CD4-positive, alpha-beta T cell treated with Interleukin-21 for 1 hour (primary cell): ENCODE results near the gene XAGE1A.
"Not testable (repeated sequence)": the region's sequence is repeated elsewhere in the genome, so short reads cannot be mapped to it uniquely, and the experiment has no call there.

Source experiments
- DNase-seq: peaks from one replicate; pipeline ENCODE4 v3.0.0-alpha.2; 2020

Gene XAGE1A, protein sequence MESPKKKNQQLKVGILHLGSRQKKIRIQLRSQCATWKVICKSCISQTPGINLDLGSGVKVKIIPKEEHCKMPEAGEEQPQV

DNA sequence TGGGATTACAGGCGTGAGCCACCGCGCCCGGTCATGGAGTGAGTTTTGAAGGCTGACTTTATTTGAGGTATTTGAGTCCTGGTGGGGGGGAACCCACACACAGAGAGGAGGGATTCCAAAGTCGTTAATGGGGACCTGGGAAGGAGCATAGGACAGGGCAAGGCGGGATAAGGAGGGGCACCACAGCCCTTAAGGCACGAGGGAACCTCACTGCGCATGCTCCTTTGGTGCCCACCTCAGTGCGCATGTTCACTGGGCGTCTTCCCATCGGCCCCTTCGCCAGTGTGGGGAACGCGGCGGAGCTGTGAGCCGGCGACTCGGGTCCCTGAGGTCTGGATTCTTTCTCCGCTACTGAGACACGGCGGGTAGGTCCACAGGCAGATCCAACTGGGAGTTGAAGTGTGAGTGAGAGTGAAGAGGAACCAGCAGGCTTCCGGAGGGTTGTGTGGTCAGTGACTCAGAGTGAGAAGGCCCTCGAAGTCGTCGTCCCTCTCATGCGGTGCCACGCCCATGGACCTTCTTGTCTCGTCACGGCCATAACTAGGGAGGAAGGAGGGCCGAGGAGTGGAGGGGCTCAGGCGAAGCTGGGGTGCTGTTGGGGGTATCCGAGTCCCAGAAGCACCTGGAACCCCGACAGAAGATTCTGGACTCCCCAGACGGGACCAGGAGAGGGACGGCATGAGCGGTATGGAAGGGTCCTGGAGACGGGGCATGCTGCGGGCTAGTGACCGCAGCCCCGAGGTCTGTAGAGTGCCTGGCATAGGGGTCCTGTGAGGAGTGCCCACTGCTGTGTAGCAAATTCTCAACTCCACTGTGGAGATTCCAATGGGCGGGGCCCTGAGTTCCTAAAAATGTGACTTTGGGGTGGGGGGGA, at the start of gene XAGE1A:
XAGE1A (plus strand) TSS at position 264 of the 874 bp plus-strand sequence. CDS start 1,554 bp downstream, outside the sequence.
- DNase-seq: not testable (repeated sequence)

DNA sequence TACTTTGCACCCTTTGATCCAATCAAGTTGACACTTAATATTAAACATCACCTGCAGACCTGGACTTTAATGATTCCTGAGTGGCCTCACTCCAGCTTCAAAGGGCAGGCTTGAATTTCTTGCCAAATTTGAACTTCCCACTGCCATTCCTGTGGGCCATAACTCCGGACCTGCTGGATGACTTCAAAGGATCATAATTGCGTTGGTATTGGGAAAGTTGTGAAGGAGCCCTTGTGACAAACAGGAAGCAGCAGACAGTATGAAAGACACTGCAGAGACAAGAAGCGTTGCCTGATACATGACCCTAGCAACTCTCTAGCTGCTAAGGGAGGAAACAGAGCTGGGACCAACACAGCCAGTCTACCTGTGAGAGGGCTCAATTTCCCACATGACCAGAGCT, 43.6 kb upstream of the XAGE1A start:
- DNase-seq: not testable (repeated sequence)

DNA sequence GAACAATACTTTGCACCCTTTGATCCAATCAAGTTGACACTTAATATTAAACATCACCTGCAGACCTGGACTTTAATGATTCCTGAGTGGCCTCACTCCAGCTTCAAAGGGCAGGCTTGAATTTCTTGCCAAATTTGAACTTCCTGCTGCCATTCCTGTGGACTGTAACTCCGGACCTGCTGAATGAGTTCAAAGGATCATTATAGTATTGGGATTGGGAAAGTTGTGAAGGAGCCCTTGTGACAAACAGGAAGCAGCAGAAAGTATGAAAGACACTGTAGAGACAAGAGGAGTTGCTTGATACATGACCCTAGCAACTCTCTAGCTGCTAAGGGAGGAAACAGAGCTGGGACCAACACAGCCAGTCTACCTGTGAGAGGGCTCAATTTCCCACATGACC, 24.3 kb upstream of the XAGE1A start:
- not testable (repeated sequence) for DNase-seq

DNA sequence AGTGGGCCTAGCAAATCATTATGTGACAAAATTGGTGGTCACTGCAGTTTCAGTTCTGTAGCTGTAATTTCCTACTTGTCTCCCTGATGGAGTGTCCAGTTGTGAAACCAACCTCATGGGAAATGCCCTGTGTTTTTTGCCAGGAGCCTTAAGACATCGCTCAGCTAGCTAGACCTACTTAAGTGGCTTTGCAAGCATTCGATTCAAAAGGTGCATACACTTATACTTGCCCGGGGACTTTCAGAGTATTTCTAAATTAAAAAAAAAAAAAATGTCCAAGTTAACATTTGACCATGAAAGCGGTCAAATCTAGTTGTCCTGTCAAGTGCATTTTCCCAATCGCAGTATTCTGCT, 788 bp downstream of the XAGE1A start:
- DNase-seq: not testable (repeated sequence)

DNA sequence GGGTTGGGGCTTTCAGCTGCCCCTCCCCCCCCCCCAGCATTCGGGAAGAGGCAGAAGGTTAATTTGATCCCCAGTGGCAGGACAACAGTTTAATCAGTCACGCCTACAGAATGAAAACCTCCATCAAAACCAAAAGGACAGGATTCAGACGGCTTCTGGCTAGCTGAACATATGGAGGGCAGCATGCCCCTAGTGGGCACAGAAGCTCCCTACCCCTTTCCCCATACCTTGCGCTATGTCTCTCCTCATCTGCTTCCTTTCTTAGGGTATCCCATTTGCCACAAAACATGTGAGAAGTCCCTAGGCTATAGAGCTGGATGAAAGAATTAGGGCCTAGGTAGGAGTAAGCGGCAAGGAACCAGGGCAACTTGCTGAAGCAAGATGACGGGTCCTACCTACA, 5.8 kb downstream of the XAGE1A start:
- not testable (repeated sequence) for DNase-seq

DNA sequence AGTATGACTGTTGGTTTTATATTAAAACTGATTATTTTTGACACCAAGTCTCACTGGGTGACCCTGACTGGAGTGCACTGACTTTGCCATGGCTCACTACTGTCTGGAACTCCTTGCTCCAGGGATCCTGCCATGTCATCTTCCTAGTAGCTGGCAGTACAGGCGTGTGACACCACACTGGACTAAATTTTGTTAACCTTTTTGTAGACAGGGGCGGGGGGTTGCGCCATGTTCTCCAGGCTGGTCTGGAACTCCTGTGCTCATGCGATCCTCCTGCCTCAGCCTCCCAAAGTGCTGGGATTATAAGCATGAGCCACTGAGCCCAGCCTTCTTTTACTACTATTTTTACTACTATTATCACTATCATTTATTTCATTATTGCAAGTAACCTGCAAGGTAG, 8.9 kb downstream of the XAGE1A start:
- DNase-seq: no peak

DNA sequence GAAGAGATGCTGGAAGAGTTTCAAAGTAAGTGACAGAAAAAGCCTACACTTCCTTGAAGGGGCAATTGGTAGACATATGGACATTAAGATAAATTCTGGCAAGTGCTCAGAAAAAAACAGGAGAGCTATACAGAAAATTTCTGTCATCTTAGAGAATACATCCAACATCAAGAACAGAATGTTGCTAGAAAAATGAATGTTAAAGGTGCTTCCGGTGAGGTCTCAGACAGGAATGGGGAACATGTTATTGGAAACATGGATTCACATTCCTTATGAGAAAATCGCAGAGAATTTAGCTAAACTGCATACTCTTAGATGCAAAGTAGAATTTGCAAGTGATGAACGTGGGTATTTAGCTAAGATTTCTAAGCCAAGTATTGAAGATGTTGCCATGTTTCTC, 11.7 kb downstream of the XAGE1A start:
- no peak for DNase-seq

DNA sequence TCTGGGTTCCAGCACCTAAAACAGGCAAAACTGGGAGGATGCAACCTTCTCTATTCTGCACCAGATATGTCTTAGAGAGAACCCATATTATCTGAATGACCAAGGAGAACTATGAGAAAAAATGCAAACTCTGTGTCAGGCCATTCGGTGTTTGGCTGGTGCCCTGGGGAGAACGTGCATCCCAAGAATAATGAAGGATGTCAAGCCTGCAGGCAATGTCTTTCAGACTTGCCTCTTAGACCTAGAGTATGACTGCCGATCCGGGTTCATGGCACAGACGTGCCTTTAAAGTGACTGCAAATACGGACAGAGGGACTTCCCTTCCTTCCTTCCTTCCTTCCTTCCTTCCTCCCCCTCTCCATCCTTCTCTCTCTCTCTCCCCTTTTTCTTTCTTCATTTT, 14.3 kb downstream of the XAGE1A start:
- DNase-seq: no peak

DNA sequence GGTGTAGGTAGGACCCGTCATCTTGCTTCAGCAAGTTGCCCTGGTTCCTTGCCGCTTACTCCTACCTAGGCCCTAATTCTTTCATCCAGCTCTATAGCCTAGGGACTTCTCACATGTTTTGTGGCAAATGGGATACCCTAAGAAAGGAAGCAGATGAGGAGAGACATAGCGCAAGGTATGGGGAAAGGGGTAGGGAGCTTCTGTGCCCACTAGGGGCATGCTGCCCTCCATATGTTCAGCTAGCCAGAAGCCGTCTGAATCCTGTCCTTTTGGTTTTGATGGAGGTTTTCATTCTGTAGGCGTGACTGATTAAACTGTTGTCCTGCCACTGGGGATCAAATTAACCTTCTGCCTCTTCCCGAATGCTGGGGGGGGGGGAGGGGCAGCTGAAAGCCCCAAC, 15.5 kb downstream of the XAGE1A start:
- not testable (repeated sequence) for DNase-seq

DNA sequence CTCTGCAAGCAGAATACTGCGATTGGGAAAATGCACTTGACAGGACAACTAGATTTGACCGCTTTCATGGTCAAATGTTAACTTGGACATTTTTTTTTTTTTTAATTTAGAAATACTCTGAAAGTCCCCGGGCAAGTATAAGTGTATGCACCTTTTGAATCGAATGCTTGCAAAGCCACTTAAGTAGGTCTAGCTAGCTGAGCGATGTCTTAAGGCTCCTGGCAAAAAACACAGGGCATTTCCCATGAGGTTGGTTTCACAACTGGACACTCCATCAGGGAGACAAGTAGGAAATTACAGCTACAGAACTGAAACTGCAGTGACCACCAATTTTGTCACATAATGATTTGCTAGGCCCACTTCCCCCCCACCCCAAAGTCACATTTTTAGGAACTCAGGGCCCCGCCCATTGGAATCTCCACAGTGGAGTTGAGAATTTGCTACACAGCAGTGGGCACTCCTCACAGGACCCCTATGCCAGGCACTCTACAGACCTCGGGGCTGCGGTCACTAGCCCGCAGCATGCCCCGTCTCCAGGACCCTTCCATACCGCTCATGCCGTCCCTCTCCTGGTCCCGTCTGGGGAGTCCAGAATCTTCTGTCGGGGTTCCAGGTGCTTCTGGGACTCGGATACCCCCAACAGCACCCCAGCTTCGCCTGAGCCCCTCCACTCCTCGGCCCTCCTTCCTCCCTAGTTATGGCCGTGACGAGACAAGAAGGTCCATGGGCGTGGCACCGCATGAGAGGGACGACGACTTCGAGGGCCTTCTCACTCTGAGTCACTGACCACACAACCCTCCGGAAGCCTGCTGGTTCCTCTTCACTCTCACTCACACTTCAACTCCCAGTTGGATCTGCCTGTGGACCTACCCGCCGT, 20.7 kb downstream of the XAGE1A start:
- DNase-seq: not testable (repeated sequence)

DNA sequence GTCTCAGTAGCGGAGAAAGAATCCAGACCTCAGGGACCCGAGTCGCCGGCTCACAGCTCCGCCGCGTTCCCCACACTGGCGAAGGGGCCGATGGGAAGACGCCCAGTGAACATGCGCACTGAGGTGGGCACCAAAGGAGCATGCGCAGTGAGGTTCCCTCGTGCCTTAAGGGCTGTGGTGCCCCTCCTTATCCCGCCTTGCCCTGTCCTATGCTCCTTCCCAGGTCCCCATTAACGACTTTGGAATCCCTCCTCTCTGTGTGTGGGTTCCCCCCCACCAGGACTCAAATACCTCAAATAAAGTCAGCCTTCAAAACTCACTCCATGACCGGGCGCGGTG, 21.3 kb downstream of the XAGE1A start, which contains the start of gene XAGE1B:
XAGE1B (minus strand) TSS at position 77 of the 339 bp plus-strand sequence. CDS start 1,536 bp downstream, outside the sequence.
- DNase-seq: not testable (repeated sequence)

DNA sequence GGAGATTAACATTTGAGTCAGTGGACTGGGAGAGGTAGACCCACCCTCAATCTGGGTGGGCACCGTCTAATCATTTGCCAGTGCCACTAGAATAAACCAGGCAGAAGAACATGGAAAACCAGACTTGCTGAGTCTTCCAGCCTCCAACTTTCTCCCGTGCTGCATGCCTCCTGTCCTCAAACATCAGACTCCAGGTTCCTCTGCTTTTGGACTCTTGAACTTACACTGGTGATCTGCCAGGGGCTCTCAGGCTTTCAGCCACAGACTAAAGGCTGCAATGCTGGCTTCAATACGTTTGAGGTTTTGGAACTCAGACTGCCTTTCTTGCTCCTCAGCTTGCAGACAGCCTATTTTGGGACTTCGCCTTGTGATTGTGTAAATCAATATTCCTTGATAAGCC, 45.4 kb downstream of the XAGE1A start:
- DNase-seq: not testable (repeated sequence)

DNA sequence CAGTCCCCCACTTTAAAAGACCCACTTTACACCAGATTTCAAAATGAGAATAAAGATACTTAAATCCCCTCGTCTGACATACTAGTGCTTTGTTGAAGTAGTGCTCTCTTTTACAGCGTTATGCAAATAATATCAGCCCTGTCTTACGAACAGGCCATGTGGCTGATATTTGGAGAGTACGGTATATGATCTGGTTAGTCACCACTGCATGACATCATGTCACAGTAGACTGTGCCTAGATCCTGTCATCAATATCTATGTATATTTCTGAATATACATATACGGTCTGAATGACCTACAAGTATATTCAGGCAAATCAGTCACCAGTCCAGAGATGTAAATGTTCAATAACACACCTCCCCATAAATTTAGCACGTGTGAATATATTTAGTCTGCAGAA, 46.7 kb downstream of the XAGE1A start:
- DNase-seq: no peak

DNA sequence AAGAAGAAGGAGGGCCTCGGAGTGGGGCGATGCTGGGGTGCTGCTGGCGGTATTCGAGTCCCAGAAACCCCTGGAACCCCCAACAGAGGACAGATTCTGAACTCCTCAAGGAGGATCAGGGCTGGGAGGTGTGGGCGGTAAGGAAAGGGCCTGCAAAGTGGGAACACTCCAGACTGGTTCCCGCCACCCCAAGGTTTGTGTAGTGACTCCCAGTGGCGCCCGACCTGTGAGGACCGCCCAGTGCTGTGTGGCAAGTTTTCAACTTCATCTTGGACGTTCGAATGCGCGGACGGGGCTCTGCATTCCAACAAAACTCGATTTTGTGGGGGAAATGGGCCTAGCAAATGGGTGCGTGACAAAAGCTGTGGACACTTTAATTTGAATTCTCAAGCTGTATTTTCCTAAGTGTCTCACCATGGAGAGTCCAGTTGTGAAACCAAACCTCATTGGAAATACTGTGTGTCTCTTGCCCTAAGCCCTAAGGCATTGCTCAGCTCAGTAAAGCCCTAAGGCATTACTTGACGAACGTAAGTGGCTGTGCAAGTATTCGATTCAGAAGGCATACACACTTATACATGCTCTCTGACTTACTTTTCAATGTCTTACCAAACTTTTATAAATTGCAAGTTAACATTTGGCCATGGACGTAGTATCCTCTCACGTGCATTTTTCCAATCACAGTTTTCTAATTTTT, 48.7 kb downstream of the XAGE1A start:
- DNase-seq: no peak

DNA sequence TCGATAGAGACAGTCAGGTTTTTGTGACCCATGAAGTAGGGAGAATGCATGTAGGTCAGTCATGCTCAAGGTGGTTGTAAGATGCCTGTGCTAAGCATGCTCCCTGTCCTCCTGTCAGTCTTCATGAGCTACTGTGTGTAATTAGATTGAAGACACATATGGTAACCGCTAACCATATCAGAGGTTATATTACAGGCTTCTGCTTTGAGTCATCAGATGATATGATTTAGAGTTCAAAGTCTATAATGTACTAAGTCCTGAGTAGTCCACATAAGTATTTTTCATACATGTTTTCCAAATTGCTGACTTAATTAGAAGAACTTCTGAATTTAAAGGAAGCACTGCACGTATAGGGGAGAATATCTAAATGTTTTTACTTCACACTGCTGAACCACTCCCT, 53.2 kb downstream of the XAGE1A start:
- DNase-seq: not testable (repeated sequence)
